Stimulated activated CD8-positive, alpha-beta memory T cell treated with anti-CD3 and anti-CD28 coated beads, Interleukin-4, amount 100 ng/mL, for 48 hours (primary cell): ENCODE data around the gene SWAP70.
"Not testable (repeated sequence)": the region's sequence is repeated elsewhere in the genome, so short reads cannot be mapped to it uniquely, and the experiment has no call there.

Experiments
- DNase-seq: peaks from one replicate; pipeline ENCODE4 v3.0.0-alpha.2; 2020

The SWAP70 gene

GRCh38 chr11:9693801-9694553, 30.1 kb downstream of the SWAP70 start:
- DNase-seq, result no peak

GRCh38 chr11:9695228-9695627, 31.4 kb downstream of the SWAP70 start:
- DNase-seq, result not testable (repeated sequence)

- no peak for DNase-seq
Observed at GRCh38 chr11:9697766-9698165, 33.9 kb downstream of the SWAP70 start.

- no peak for DNase-seq
Observed at GRCh38 chr11:9700105-9700801, 36.4 kb downstream of the SWAP70 start.

GRCh38 chr11:9701799-9702198, 37.9 kb downstream of the SWAP70 start:
- no peak for DNase-seq

- no peak for DNase-seq
Observed at GRCh38 chr11:9703280-9703679, 39.4 kb downstream of the SWAP70 start.

- no peak for DNase-seq
Observed at GRCh38 chr11:9704037-9704436, 40.2 kb downstream of the SWAP70 start.

GRCh38 chr11:9704620-9705019, 40.7 kb downstream of the SWAP70 start:
- DNase-seq, result no peak

- not testable (repeated sequence) for DNase-seq
Observed at GRCh38 chr11:9705361-9705760, 41.5 kb downstream of the SWAP70 start.

- DNase-seq, result no peak
Observed at GRCh38 chr11:9708544-9708943, 44.7 kb downstream of the SWAP70 start.

- no peak for DNase-seq
Observed at GRCh38 chr11:9710223-9710622, 46.3 kb downstream of the SWAP70 start.

GRCh38 chr11:9710852-9711251, 47.0 kb downstream of the SWAP70 start:
- no peak for DNase-seq

- DNase-seq, result no peak
Observed at GRCh38 chr11:9711454-9712307, 47.8 kb downstream of the SWAP70 start.

GRCh38 chr11:9714272-9714940, 50.5 kb downstream of the SWAP70 start:
- DNase-seq, result no peak

- DNase-seq, result no peak
Observed at GRCh38 chr11:9716275-9717039, 52.6 kb downstream of the SWAP70 start.

GRCh38 chr11:9717040-9717357, 53.1 kb downstream of the SWAP70 start:
- no peak for DNase-seq

- no peak for DNase-seq
Observed at GRCh38 chr11:9717719-9718118, 53.8 kb downstream of the SWAP70 start.

GRCh38 chr11:9718147-9718546, 54.3 kb downstream of the SWAP70 start:
- no peak for DNase-seq

- DNase-seq, result no peak
Observed at GRCh38 chr11:9719566-9720289, 55.9 kb downstream of the SWAP70 start.

GRCh38 chr11:9720290-9720630, 56.4 kb downstream of the SWAP70 start:
- no peak for DNase-seq

- no peak for DNase-seq
Observed at GRCh38 chr11:9722023-9722422, 58.1 kb downstream of the SWAP70 start.

- DNase-seq, result no peak
Observed at GRCh38 chr11:9722893-9723292, 59.0 kb downstream of the SWAP70 start.
